ENCODE results near the gene PPP2R2D. TPM values are rescaled to one million over a fixed set of nuclear protein-coding genes. Genes with fewer than 3 reads are reported as not detected.

Gene PPP2R2D
- total RNA-seq, 1 donor from 2014 or later, result 32.7 TPM

- CTCF ChIA-PET, result interaction anchor here (1.5 kb wide), 1 partner anchor 126 kb away, joined by 5 read pairs; no protein-coding TSS in a partner anchor
- H3K4me3 Mint-ChIP-seq, result no peak overlapping the region
- intact Hi-C loops (cut with micrococcal nuclease), result no loop called here
- no peak overlapping the region for H3K27ac Mint-ChIP-seq
- DNase-seq, result no peak
- no peaks in the 10 kb centered on the region for H3K36me3 Mint-ChIP-seq (ENCODE audit: low read depth)
- H3K27me3 Mint-ChIP-seq, result peaks cover 14% of the 10 kb centered on the region
- POLR2A ChIA-PET, result no interaction called here
- H3K4me1 Mint-ChIP-seq, result peaks cover 6% of the 10 kb centered on the region
- no peak for ATAC-seq (ENCODE audit: low read depth)
- TF ChIP-seq CTCF (IDR thresholded peaks at IDR 0.05), result no peak
- H3K9me3 Mint-ChIP-seq, result no peaks in the 10 kb centered on the region
Observed at GRCh38 chr10:131896403-131896802, 4.4 kb upstream of the PPP2R2D start.

GRCh38 chr10:131897297-131897899 is 3.4 kb upstream of the PPP2R2D start:
- intact Hi-C loops (cut with micrococcal nuclease), result no loop called here
- Mint-ChIP-seq H3K4me1 (peaks cover 14% of the 10 kb centered on the region), H3K27ac (no peak overlapping the region), H3K4me3 (no peak overlapping the region), H3K9me3 (no peaks in the 10 kb centered on the region), H3K36me3 (ENCODE audit: low read depth) (no peaks in the 10 kb centered on the region), H3K27me3 (peaks cover 12% of the 10 kb centered on the region)
- DNase-seq (no peak), ATAC-seq (ENCODE audit: low read depth) (no peak)
- ChIA-PET CTCF (interaction anchor here (1.5 kb wide), 1 partner anchor 125 kb away, joined by 5 read pairs; no protein-coding TSS in a partner anchor), POLR2A (no interaction called here)
- no peak for TF ChIP-seq CTCF (IDR thresholded peaks at IDR 0.05)

GRCh38 chr10:131898061-131898460 is 2.7 kb upstream of the PPP2R2D start:
- peaks cover 12% of the 10 kb centered on the region for H3K27me3 Mint-ChIP-seq
- H3K9me3 Mint-ChIP-seq, result no peaks in the 10 kb centered on the region
- CTCF ChIA-PET, result no interaction called here

GRCh38 chr10:131898713-131899112 is 2.1 kb upstream of the PPP2R2D start:
- peaks cover 2% of the 10 kb centered on the region for H3K36me3 Mint-ChIP-seq (ENCODE audit: low read depth)
- no peak for TF ChIP-seq CTCF (IDR thresholded peaks at IDR 0.05)
- POLR2A ChIA-PET, result interaction anchor here (1.4 kb wide), 1 partner anchor 15 kb away, joined by 4 read pairs; no protein-coding TSS in a partner anchor
- no peak for DNase-seq
- ATAC-seq (ENCODE audit: low read depth), result no peak
- peaks cover 23% of the 10 kb centered on the region for H3K4me1 Mint-ChIP-seq
- intact Hi-C loops (cut with micrococcal nuclease), result no loop called here
- no peaks in the 10 kb centered on the region for H3K9me3 Mint-ChIP-seq
- no peak overlapping the region for H3K4me3 Mint-ChIP-seq
- no peak overlapping the region for H3K27ac Mint-ChIP-seq
- CTCF ChIA-PET, result interaction anchor here (2.1 kb wide), 1 partner anchor 13 kb away, joined by 8 read pairs; no protein-coding TSS in a partner anchor
- H3K27me3 Mint-ChIP-seq, result peaks cover 11% of the 10 kb centered on the region

More at GRCh38 chr10:131898061-131898460, 2.7 kb upstream of the PPP2R2D start:
- DNase-seq (no peak), ATAC-seq (ENCODE audit: low read depth) (no peak)
- no peaks in the 10 kb centered on the region for H3K36me3 Mint-ChIP-seq (ENCODE audit: low read depth)
- H3K27ac Mint-ChIP-seq, result no peak overlapping the region
- POLR2A ChIA-PET, result no interaction called here
- H3K4me1 Mint-ChIP-seq, result peaks cover 18% of the 10 kb centered on the region
- intact Hi-C loops (cut with micrococcal nuclease), result no loop called here
- TF ChIP-seq CTCF (IDR thresholded peaks at IDR 0.05), result no peak
- no peak overlapping the region for H3K4me3 Mint-ChIP-seq

GRCh38 chr10:131899116-131899690 is 1.6 kb upstream of the PPP2R2D start:
- POLR2A ChIA-PET, result interaction anchor here (1.1 to 1.4 kb wide), 2 partner anchors 14 to 29 kb away, joined by 3 to 4 read pairs; no protein-coding TSS in a partner anchor
- DNase-seq (no peak), ATAC-seq (ENCODE audit: low read depth) (no peak)
- no peak for TF ChIP-seq CTCF (IDR thresholded peaks at IDR 0.05)
- peaks cover 8% of the 10 kb centered on the region for H3K27me3 Mint-ChIP-seq
- H3K4me1 Mint-ChIP-seq, result peaks cover 26% of the 10 kb centered on the region
- H3K27ac Mint-ChIP-seq, result no peak overlapping the region
- H3K4me3 Mint-ChIP-seq, result peak overlapping the region; percentile 89
- no peaks in the 10 kb centered on the region for H3K9me3 Mint-ChIP-seq
- intact Hi-C loops (cut with micrococcal nuclease), result no loop called here
- peaks cover 2% of the 10 kb centered on the region for H3K36me3 Mint-ChIP-seq (ENCODE audit: low read depth)
- CTCF ChIA-PET, result interaction anchor here (2.1 kb wide), 1 partner anchor 14 kb away, joined by 8 read pairs; no protein-coding TSS in a partner anchor

Measured in activated B cell treated with CpG ODN at 0.5 μM for 24 hours (primary cell).